HL-60 (cell line): ENCODE measurements around the gene NKAIN2.

Source experiments
- GABPA ChIP-seq: IDR thresholded peaks from 2 replicates; pipeline ENCODE4 v1.6.1; 2012; ENCODE audit warnings: low read depth
- POLR2AphosphoS5 ChIP-seq: IDR thresholded peaks from 2 replicates; pipeline ENCODE4 v1.6.1; 2012; ENCODE audit warnings: low read depth
- TF ChIP-seq, protein P1 (sequence below): IDR thresholded peaks from one replicate; pipeline ENCODE4 v1.5.1; 2011; ENCODE audit warnings: low read length, control low read depth, inconsistent platforms; ENCODE audit not compliant: insufficient read depth
- TF ChIP-seq, protein P2 (sequence below): IDR thresholded peaks from 2 replicates; pipeline ENCODE4 v1.6.1; 2012; ENCODE audit warnings: low read depth; ENCODE audit not compliant: insufficient replicate concordance

DNA sequence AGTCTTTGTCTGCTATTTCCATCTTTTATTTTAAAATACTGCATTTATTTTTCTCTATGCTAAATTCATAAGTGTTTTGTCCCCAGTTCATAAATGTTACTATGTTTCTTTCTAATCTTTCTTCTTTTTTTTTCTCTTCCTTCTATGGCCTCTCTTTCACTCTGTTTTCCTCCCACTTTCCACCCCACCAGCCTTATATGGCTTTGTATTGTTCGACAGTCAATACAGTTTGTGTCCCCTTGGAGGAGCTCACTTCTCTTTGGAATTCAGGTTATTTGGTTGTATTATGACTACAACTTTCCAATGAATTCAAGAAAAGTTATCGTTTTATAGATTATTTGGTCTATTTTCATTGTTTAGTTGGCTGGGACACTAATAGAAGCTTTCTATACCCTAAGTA, 393.5 kb downstream of the NKAIN2 start:
- TF ChIP-seq, protein P1, sequence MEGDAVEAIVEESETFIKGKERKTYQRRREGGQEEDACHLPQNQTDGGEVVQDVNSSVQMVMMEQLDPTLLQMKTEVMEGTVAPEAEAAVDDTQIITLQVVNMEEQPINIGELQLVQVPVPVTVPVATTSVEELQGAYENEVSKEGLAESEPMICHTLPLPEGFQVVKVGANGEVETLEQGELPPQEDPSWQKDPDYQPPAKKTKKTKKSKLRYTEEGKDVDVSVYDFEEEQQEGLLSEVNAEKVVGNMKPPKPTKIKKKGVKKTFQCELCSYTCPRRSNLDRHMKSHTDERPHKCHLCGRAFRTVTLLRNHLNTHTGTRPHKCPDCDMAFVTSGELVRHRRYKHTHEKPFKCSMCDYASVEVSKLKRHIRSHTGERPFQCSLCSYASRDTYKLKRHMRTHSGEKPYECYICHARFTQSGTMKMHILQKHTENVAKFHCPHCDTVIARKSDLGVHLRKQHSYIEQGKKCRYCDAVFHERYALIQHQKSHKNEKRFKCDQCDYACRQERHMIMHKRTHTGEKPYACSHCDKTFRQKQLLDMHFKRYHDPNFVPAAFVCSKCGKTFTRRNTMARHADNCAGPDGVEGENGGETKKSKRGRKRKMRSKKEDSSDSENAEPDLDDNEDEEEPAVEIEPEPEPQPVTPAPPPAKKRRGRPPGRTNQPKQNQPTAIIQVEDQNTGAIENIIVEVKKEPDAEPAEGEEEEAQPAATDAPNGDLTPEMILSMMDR, result no peak
- TF ChIP-seq POLR2AphosphoS5 (no peak), GABPA (no peak)
- TF ChIP-seq, protein P2, sequence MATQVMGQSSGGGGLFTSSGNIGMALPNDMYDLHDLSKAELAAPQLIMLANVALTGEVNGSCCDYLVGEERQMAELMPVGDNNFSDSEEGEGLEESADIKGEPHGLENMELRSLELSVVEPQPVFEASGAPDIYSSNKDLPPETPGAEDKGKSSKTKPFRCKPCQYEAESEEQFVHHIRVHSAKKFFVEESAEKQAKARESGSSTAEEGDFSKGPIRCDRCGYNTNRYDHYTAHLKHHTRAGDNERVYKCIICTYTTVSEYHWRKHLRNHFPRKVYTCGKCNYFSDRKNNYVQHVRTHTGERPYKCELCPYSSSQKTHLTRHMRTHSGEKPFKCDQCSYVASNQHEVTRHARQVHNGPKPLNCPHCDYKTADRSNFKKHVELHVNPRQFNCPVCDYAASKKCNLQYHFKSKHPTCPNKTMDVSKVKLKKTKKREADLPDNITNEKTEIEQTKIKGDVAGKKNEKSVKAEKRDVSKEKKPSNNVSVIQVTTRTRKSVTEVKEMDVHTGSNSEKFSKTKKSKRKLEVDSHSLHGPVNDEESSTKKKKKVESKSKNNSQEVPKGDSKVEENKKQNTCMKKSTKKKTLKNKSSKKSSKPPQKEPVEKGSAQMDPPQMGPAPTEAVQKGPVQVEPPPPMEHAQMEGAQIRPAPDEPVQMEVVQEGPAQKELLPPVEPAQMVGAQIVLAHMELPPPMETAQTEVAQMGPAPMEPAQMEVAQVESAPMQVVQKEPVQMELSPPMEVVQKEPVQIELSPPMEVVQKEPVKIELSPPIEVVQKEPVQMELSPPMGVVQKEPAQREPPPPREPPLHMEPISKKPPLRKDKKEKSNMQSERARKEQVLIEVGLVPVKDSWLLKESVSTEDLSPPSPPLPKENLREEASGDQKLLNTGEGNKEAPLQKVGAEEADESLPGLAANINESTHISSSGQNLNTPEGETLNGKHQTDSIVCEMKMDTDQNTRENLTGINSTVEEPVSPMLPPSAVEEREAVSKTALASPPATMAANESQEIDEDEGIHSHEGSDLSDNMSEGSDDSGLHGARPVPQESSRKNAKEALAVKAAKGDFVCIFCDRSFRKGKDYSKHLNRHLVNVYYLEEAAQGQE, result no peak
